Retinal pigment epithelial cell (primary cell): ENCODE data around the gene ADPGK.

Source experiments
- DNase-seq: peaks from one replicate; pipeline ENCODE4 v3.0.0-alpha.2; 2010; ENCODE audit warnings: low read depth
- H3K4me3 ChIP-seq: 2 replicates; pipeline ENCODE4 v1.5.1; 2011; ENCODE audit warnings: mild to moderate bottlenecking, low read length, control low read depth, moderate library complexity
- CTCF ChIP-seq: conservative IDR thresholded peaks from 2 replicates; pipeline ENCODE4 v1.5.1; 2011; ENCODE audit warnings: low read depth, low read length, control low read depth, inconsistent platforms

ADPGK gene

GRCh38 chr15:72751751-72752455, 31.7 kb downstream of the ADPGK start:
- no peak overlapping the region for H3K4me3 ChIP-seq
- no peak for TF ChIP-seq CTCF
- DNase-seq, result peak; percentile 66

- no peak for DNase-seq
- no peak for TF ChIP-seq CTCF
- H3K4me3 ChIP-seq, result no peak overlapping the region
These were observed 33.9 kb downstream of the ADPGK start for GRCh38 chr15:72749700-72750099.

GRCh38 chr15:72740219-72740618, 43.3 kb downstream of the ADPGK start:
- H3K4me3 ChIP-seq, result no peak overlapping the region
- DNase-seq, result no peak
- TF ChIP-seq CTCF, result no peak

GRCh38 chr15:72737723-72738122, 45.8 kb downstream of the ADPGK start:
- no peak overlapping the region for H3K4me3 ChIP-seq
- DNase-seq, result no peak
- no peak for TF ChIP-seq CTCF

GRCh38 chr15:72737061-72737460, 46.5 kb downstream of the ADPGK start:
- no peak overlapping the region for H3K4me3 ChIP-seq
- no peak for DNase-seq
- TF ChIP-seq CTCF, result no peak

GRCh38 chr15:72735111-72735510, 48.4 kb downstream of the ADPGK start:
- no peak overlapping the region for H3K4me3 ChIP-seq
- TF ChIP-seq CTCF, result no peak
- DNase-seq, result no peak

- TF ChIP-seq CTCF, result no peak
- H3K4me3 ChIP-seq, result no peak overlapping the region
- no peak for DNase-seq
These were observed 49.4 kb downstream of the ADPGK start for GRCh38 chr15:72733941-72734738.
